Measurements from ENCODE around the gene PRSS48.
"Not testable (repeated sequence)": the region's sequence is repeated elsewhere in the genome, so short reads cannot be mapped to it uniquely, and the experiment has no call there.

PRSS48 gene

GRCh38 chr4:151318307-151319006 lies 41.5 kb downstream of the PRSS48 start:
- no peak for DNase-seq (ENCODE audit: low read depth)

- no peak for DNase-seq (ENCODE audit: low read depth)
These were observed 42.5 kb downstream of the PRSS48 start for GRCh38 chr4:151319490-151319889.

- DNase-seq (ENCODE audit: low read depth) = no peak
These were observed 44.6 kb downstream of the PRSS48 start for GRCh38 chr4:151321586-151321985.

- not testable (repeated sequence) for DNase-seq (ENCODE audit: low read depth)
These were observed 45.2 kb downstream of the PRSS48 start for GRCh38 chr4:151322161-151322560.

- DNase-seq (ENCODE audit: low read depth) = no peak
These were observed 45.6 kb downstream of the PRSS48 start for GRCh38 chr4:151322570-151322969.

- no peak for DNase-seq (ENCODE audit: low read depth)
These were observed 46.7 kb downstream of the PRSS48 start for GRCh38 chr4:151323667-151324066.

GRCh38 chr4:151324124-151324751 lies 47.3 kb downstream of the PRSS48 start:
- no peak for DNase-seq (ENCODE audit: low read depth)

GRCh38 chr4:151324752-151325110 lies 47.8 kb downstream of the PRSS48 start:
- no peak for DNase-seq (ENCODE audit: low read depth)

- DNase-seq (ENCODE audit: low read depth) = no peak
These were observed 48.4 kb downstream of the PRSS48 start, which contains the start of gene SH3D19 for GRCh38 chr4:151325111-151325948. Gene SH3D19, minus strand, starts transcription at chr4:151325605. Its CDS starts 253 bp downstream, at chr4:151325352.

GRCh38 chr4:151325949-151326246 lies 48.9 kb downstream of the PRSS48 start:
- no peak for DNase-seq (ENCODE audit: low read depth)

- DNase-seq (ENCODE audit: low read depth) = no peak
These were observed 52.5 kb downstream of the PRSS48 start for GRCh38 chr4:151329217-151330007.

- DNase-seq (ENCODE audit: low read depth) = no peak
These were observed 54.5 kb downstream of the PRSS48 start for GRCh38 chr4:151331276-151332042.

GRCh38 chr4:151339467-151339866 lies 62.5 kb downstream of the PRSS48 start:
- no peak for DNase-seq (ENCODE audit: low read depth)

GRCh38 chr4:151340751-151341385 lies 63.9 kb downstream of the PRSS48 start:
- no peak for DNase-seq (ENCODE audit: low read depth)

Measured in CMK (cell line).